Stomach (tissue), 9 donors: ENCODE measurements around the gene CNMD. TPM values are rescaled to one million over a fixed set of nuclear protein-coding genes. Genes with fewer than 3 reads are reported as not detected.

ENCODE experiments used
- DNase-seq, 2 donors: peaks; one replicate each; pipeline versions ENCODE4 v3.0.0 to v3.0.0-alpha.2; 2013 to 2019
- H3K27ac ChIP-seq, 5 donors: fragments of 200-600 bp in 4 of 5; sonication (generic) in 4 of 5; one replicate each; pipeline ENCODE4 v1.5.1; 2013 to 2019; ENCODE audit warnings: mild to moderate bottlenecking in 1 of 5, moderate library complexity in 1 of 5
- H3K27me3 ChIP-seq, 3 donors: fragments of 200-600 bp; sonication (generic); one replicate each; pipeline ENCODE4 v1.5.1; 2017 to 2019; ENCODE audit warnings: mixed run types in 1 of 3
- H3K36me3 ChIP-seq, 4 donors: fragments of 200-600 bp; sonication (generic); 1 replicate in 3 of 4; 2 replicates in 1 of 4; pipeline ENCODE4 v1.5.1; 2016 to 2019
- H3K4me1 ChIP-seq, 4 donors: fragments of 200-600 bp; sonication (generic); one replicate each; pipeline ENCODE4 v1.5.1; 2016 to 2019
- H3K4me3 ChIP-seq, 4 donors: fragments of 200-600 bp; sonication (generic) in 3 of 4; one replicate each; pipeline ENCODE4 v1.5.1; 2016 to 2019; ENCODE audit warnings: mild to moderate bottlenecking in 1 of 4
- H3K9me3 ChIP-seq, 4 donors: fragments of 200-600 bp; sonication (generic); one replicate each; pipeline ENCODE4 v1.5.1; 2016 to 2019
- CTCF ChIP-seq, 7 experiments: fragments of 450-650 bp in 4 of 7; fragments of 200-600 bp in 3 of 7; sonication (generic) in 3 of 7; IDR thresholded peaks; one replicate each; pipeline ENCODE4 v1.5.1; 2016 to 2019; ENCODE audit warnings: antibody characterized with exemption in 7 of 7, control low read depth in 2 of 7, mild to moderate bottlenecking in 1 of 7
- EP300 ChIP-seq: sonication (generic); formaldehyde crosslinking; IDR thresholded peaks from one replicate; pipeline ENCODE4 v1.6.1; 2017; ENCODE audit warnings: antibody characterized with exemption
- POLR2A ChIP-seq, 4 donors: fragments of 450-650 bp; IDR thresholded peaks; one replicate each; pipeline ENCODE4 v1.6.1; 2016; ENCODE audit warnings: antibody characterized with exemption in 4 of 4, control low read depth in 2 of 4, mild to moderate bottlenecking in 1 of 4, moderate library complexity in 1 of 4
- POLR2AphosphoS5 ChIP-seq, 3 donors: sonication (generic); formaldehyde crosslinking; IDR thresholded peaks; one replicate each; pipeline ENCODE4 v1.6.1; 2016; ENCODE audit warnings: antibody characterized with exemption in 3 of 3
- WGBS, 5 donors: extraction: QIAGEN DNeasy Blood & Tissue Kit in 3 of 5; methylation state at CpG; one replicate each; pipeline versions ENCODE4 v1.1.5 to v1.1.7; 2013 to 2018; 5-methylcytosine and 5-hydroxymethylcytosine counted together
- intact Hi-C: fragments of 100-400 bp; cut with DNase I; formaldehyde crosslinking; loops from one replicate; pipeline ENCODE4 v1.15.1; 2023; ENCODE audit warnings: low total_unique reads
- polyA plus RNA-seq, 3 donors: library from polyadenylated mRNA; stranded (reverse); fragments of 200-250 nt; gene quantifications; one replicate each; pipeline ENCODE4 v1.2.3, GENCODE V29; 2013
- total RNA-seq, 5 donors: library from RNA; depleted of rRNA; stranded (reverse); fragments of >200 nt; gene quantifications; one replicate each; pipeline versions ENCODE4 v1.1.0 to v1.2.3, GENCODE V29; 2014 to 2016
- donor health status: healthy with polysubstance abuse.
- donor health status: Bipolar disorder and iron deficiency.
- donor health status: healthy.

CNMD gene
- total and polyA plus RNA-seq, 8 donors, result not detected

- intact Hi-C loops, result no loop called here
- WGBS, 5 donors, result 76 to 90% (median 83%) methylated on average over 5 of the region's 5 CpGs
- Histone ChIP-seq H3K27me3 (peaks cover 0 to 33% (median 0%) of the 10 kb centered on the region in 3 donors), H3K9me3 (peaks cover 0 to 4% (median 0%) of the 10 kb centered on the region in 4 donors), H3K36me3 (no peaks in the 10 kb centered on the region), H3K4me3 (no peak overlapping the region), H3K27ac (no peak overlapping the region), H3K4me1 (no peaks in the 10 kb centered on the region)
- no peak for DNase-seq
- no peak for TF ChIP-seq CTCF (IDR thresholded peaks at IDR 0.05)
- TF ChIP-seq EP300, result no peak
- no peak for TF ChIP-seq POLR2AphosphoS5 (IDR thresholded peaks at IDR 0.05)
- no peak for TF ChIP-seq POLR2A (IDR thresholded peaks at IDR 0.05)
Observed at GRCh38 chr13:52751196-52751595, 11.6 kb upstream of the CNMD start.

- Histone ChIP-seq H3K36me3 (no peaks in the 10 kb centered on the region), H3K9me3 (peaks cover 0 to 4% (median 0%) of the 10 kb centered on the region in 4 donors), H3K27me3 (peaks cover 0 to 33% (median 0%) of the 10 kb centered on the region in 3 donors), H3K27ac (no peak overlapping the region), H3K4me3 (no peak overlapping the region), H3K4me1 (no peaks in the 10 kb centered on the region)
- TF ChIP-seq EP300, result no peak
- no peak for TF ChIP-seq CTCF (IDR thresholded peaks at IDR 0.05)
- no peak for TF ChIP-seq POLR2A (IDR thresholded peaks at IDR 0.05)
- intact Hi-C loops, result no loop called here
- no peak for DNase-seq
- 76 to 91% (median 84%) methylated on average over 1 of the region's 1 CpG for WGBS, 5 donors
Observed at GRCh38 chr13:52750713-52751112, 11.1 kb upstream of the CNMD start.

GRCh38 chr13:52749419-52749818 is 9.8 kb upstream of the CNMD start:
- WGBS, 5 donors, result 36 to 50% (median 45%) methylated on average over 5 of the region's 5 CpGs
- Histone ChIP-seq H3K36me3 (no peaks in the 10 kb centered on the region), H3K4me1 (no peaks in the 10 kb centered on the region), H3K4me3 (no peak overlapping the region), H3K27me3 (peaks cover 0 to 38% (median 0%) of the 10 kb centered on the region in 3 donors), H3K9me3 (peaks cover 0 to 4% (median 0%) of the 10 kb centered on the region in 4 donors), H3K27ac (no peak overlapping the region)
- intact Hi-C loops, result no loop called here
- no peak for TF ChIP-seq EP300
- TF ChIP-seq POLR2AphosphoS5 (IDR thresholded peaks at IDR 0.05), result no peak
- no peak for TF ChIP-seq POLR2A (IDR thresholded peaks at IDR 0.05)
- no peak for TF ChIP-seq CTCF (IDR thresholded peaks at IDR 0.05)
- peak in 1 of 2 donors; percentile 21 for DNase-seq

- Histone ChIP-seq H3K27ac (no peak overlapping the region), H3K4me3 (no peak overlapping the region), H3K27me3 (peaks cover 0 to 32% (median under 1%) of the 10 kb centered on the region in 3 donors), H3K4me1 (no peaks in the 10 kb centered on the region), H3K9me3 (peaks cover 0 to 9% (median 4%) of the 10 kb centered on the region in 4 donors), H3K36me3 (no peaks in the 10 kb centered on the region)
- intact Hi-C loops, result no loop called here
- TF ChIP-seq POLR2AphosphoS5 (IDR thresholded peaks at IDR 0.05) (no peak), CTCF (IDR thresholded peaks at IDR 0.05) (no peak), POLR2A (IDR thresholded peaks at IDR 0.05) (no peak), EP300 (no peak)
- DNase-seq, result no peak
- 58 to 73% (median 68%) methylated on average over 3 of the region's 3 CpGs for WGBS, 5 donors
Observed at GRCh38 chr13:52746141-52746540, 6.5 kb upstream of the CNMD start.
